GM12891 (cell line): ENCODE data around the gene TCP11L2.
"Not testable (repeated sequence)": the region's sequence is repeated elsewhere in the genome, so short reads cannot be mapped to it uniquely, and the experiment has no call there.

Experiments used
- DNase-seq: peaks from one replicate; pipeline ENCODE4 v3.0.0; 2011; ENCODE audit warnings: low spot score; ENCODE audit not compliant: insufficient read length
- FAIRE-seq: peaks from 2 replicates; lab custom pipeline; 2011; peaks lifted over from hg19 to GRCh38; lab: Jason Lieb, UNC
- PAX5 ChIP-seq: IDR thresholded peaks from 2 replicates; pipeline ENCODE4 v1.6.1; 2011; ENCODE audit warnings: low read length, moderate library complexity, mild to moderate bottlenecking; ENCODE audit not compliant: insufficient read depth, severe bottlenecking
- POLR2A ChIP-seq: IDR thresholded peaks from 2 replicates; pipeline ENCODE4 v1.6.1; 2011; ENCODE audit warnings: low read depth, low read length, control low read depth
- POLR2AphosphoS5 ChIP-seq: IDR thresholded peaks from 2 replicates; pipeline ENCODE4 v1.6.1; 2011; ENCODE audit warnings: low read depth, low read length, control low read depth
- POU2F2 ChIP-seq: IDR thresholded peaks from 2 replicates; pipeline ENCODE4 v1.6.1; 2011; ENCODE audit warnings: low read depth, mild to moderate bottlenecking, control low read depth, low read length, moderate library complexity
- SPI1 ChIP-seq: IDR thresholded peaks from 2 replicates; pipeline ENCODE4 v1.6.1; 2011; ENCODE audit warnings: low read depth, low read length, control low read depth
- TAF1 ChIP-seq: IDR thresholded peaks from 2 replicates; pipeline ENCODE4 v1.6.1; 2011; ENCODE audit warnings: low read depth, low read length, control low read depth

Gene TCP11L2

GRCh38 chr12:106282457-106283097 is 20.0 kb upstream of the TCP11L2 start:
- peak; percentile 33 for FAIRE-seq
- DNase-seq, result peak; percentile 30
- TF ChIP-seq SPI1 (no peak), POU2F2 (no peak), PAX5 (no peak), POLR2AphosphoS5 (no peak), POLR2A (no peak), TAF1 (no peak)

GRCh38 chr12:106284358-106285105 is 18.0 kb upstream of the TCP11L2 start:
- TF ChIP-seq PAX5 (no peak), POLR2AphosphoS5 (no peak), POU2F2 (no peak)
- no peak for FAIRE-seq

GRCh38 chr12:106285982-106286381 is 16.6 kb upstream of the TCP11L2 start:
- no peak for TF ChIP-seq TAF1
- TF ChIP-seq POU2F2, result no peak
- TF ChIP-seq POLR2A, result no peak
- no peak for TF ChIP-seq POLR2AphosphoS5
- TF ChIP-seq PAX5, result no peak
- no peak for DNase-seq
- peak; percentile 47 for FAIRE-seq

More at GRCh38 chr12:106284358-106285105, 18.0 kb upstream of the TCP11L2 start:
- DNase-seq, result no peak

- FAIRE-seq, result not testable (repeated sequence)
These were observed 15.9 kb upstream of the TCP11L2 start for GRCh38 chr12:106286576-106287162.

GRCh38 chr12:106287364-106287763 is 15.2 kb upstream of the TCP11L2 start:
- TF ChIP-seq PAX5 (no peak), POU2F2 (no peak), TAF1 (no peak), SPI1 (no peak), POLR2AphosphoS5 (no peak), POLR2A (no peak)
- DNase-seq, result no peak
- FAIRE-seq, result no peak

More at GRCh38 chr12:106286576-106287162, 15.9 kb upstream of the TCP11L2 start:
- not testable (repeated sequence) for DNase-seq

GRCh38 chr12:106288101-106288493 is 14.4 kb upstream of the TCP11L2 start:
- DNase-seq (no peak), FAIRE-seq (no peak)
- TF ChIP-seq PAX5, result no peak
- no peak for TF ChIP-seq POLR2A
- TF ChIP-seq POU2F2, result no peak
- no peak for TF ChIP-seq POLR2AphosphoS5
- TF ChIP-seq TAF1, result no peak
- TF ChIP-seq SPI1, result no peak

GRCh38 chr12:106288494-106289195 is 13.9 kb upstream of the TCP11L2 start:
- TF ChIP-seq TAF1 (no peak), SPI1 (no peak), PAX5 (no peak), POU2F2 (no peak), POLR2AphosphoS5 (no peak), POLR2A (no peak)
- FAIRE-seq, result no peak
- DNase-seq, result no peak

- DNase-seq, result no peak
- no peak for FAIRE-seq
- TF ChIP-seq POLR2A (no peak), PAX5 (no peak), TAF1 (no peak), POLR2AphosphoS5 (no peak), SPI1 (no peak), POU2F2 (no peak)
These were observed 13.3 kb upstream of the TCP11L2 start for GRCh38 chr12:106289196-106289681.

- FAIRE-seq, result no peak
These were observed 11.9 kb upstream of the TCP11L2 start for GRCh38 chr12:106290666-106291065.

GRCh38 chr12:106291342-106291741 is 11.2 kb upstream of the TCP11L2 start:
- no peak for TF ChIP-seq TAF1
- TF ChIP-seq PAX5, result no peak
- TF ChIP-seq POLR2A, result no peak
- TF ChIP-seq POLR2AphosphoS5, result no peak
- TF ChIP-seq SPI1, result no peak
- no peak for TF ChIP-seq POU2F2
- FAIRE-seq (no peak), DNase-seq (no peak)

More at GRCh38 chr12:106290666-106291065, 11.9 kb upstream of the TCP11L2 start:
- no peak for DNase-seq
- no peak for TF ChIP-seq POU2F2
- no peak for TF ChIP-seq PAX5
- no peak for TF ChIP-seq SPI1
